Measurements from ENCODE around the gene IFNA2.

- TF ChIP-seq, protein P1, sequence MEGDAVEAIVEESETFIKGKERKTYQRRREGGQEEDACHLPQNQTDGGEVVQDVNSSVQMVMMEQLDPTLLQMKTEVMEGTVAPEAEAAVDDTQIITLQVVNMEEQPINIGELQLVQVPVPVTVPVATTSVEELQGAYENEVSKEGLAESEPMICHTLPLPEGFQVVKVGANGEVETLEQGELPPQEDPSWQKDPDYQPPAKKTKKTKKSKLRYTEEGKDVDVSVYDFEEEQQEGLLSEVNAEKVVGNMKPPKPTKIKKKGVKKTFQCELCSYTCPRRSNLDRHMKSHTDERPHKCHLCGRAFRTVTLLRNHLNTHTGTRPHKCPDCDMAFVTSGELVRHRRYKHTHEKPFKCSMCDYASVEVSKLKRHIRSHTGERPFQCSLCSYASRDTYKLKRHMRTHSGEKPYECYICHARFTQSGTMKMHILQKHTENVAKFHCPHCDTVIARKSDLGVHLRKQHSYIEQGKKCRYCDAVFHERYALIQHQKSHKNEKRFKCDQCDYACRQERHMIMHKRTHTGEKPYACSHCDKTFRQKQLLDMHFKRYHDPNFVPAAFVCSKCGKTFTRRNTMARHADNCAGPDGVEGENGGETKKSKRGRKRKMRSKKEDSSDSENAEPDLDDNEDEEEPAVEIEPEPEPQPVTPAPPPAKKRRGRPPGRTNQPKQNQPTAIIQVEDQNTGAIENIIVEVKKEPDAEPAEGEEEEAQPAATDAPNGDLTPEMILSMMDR (IDR thresholded peaks at IDR 0.05; ENCODE audit: low read depth, low read length, poor library complexity, severe bottlenecking): no peak
- no peak for TF ChIP-seq EZH2phosphoT487 (IDR thresholded peaks at IDR 0.05; ENCODE audit: borderline replicate concordance, low read length)
These were observed 22.9 kb downstream of the IFNA2 start for GRCh38 chr9:21362287-21362686.
